ENCODE results near the gene MRC1. TPM values are rescaled to one million over a fixed set of nuclear protein-coding genes. Genes with fewer than 3 reads are reported as not detected.

MRC1 gene
- polyA plus RNA-seq, 1 donor (not counting 4 experiments of a cell fraction or from before 2014, with no cell fraction given), result 0.01 TPM

- H3K27me3 ChIP-seq (ENCODE audit: control insufficient read depth, extremely low read depth, insufficient read depth, low read length), result no peaks in the 10 kb centered on the region
- FAIRE-seq (no peak), DNase-seq (ENCODE audit: low read depth, low spot score) (no peak)
- no peak overlapping the region for H2AFZ ChIP-seq (ENCODE audit: control insufficient read depth, low read length)
- TF ChIP-seq EZH2 (IDR thresholded peaks at IDR 0.05; ENCODE audit: low read length), result no peak
- TF ChIP-seq CTCF (optimal IDR thresholded peaks at IDR 0.05 in 1 of 3, IDR thresholded peaks at IDR 0.05 in 1 of 3, conservative IDR thresholded peaks at IDR 0.05 in 1 of 3; ENCODE audit: extremely low read depth in 1 of 3, insufficient read depth in 2 of 3, low read length in 3 of 3), result no peak
- H3K79me2 ChIP-seq (ENCODE audit: control insufficient read depth, insufficient read depth, low read length), result no peaks in the 10 kb centered on the region
- no peaks in the 10 kb centered on the region for H3K9me1 ChIP-seq (ENCODE audit: control insufficient read depth, extremely low read depth, insufficient read depth, low read length)
- dilution Hi-C loops (cut with MboI; ENCODE audit: extremely low pct_ligation_motif_present, low sequenced_read_pairs), result no loop called here
- H3K9ac ChIP-seq (ENCODE audit: control insufficient read depth, extremely low read depth, insufficient read depth, low read length), result no peak overlapping the region
- H4K20me1 ChIP-seq (ENCODE audit: control insufficient read depth, extremely low read depth, insufficient read depth, low read length), result no peaks in the 10 kb centered on the region
- H3K4me3 ChIP-seq (ENCODE audit: control insufficient read depth in 2 of 3, extremely low read depth in 1 of 3, insufficient read depth in 2 of 3, low read depth in 1 of 3, low read length in 3 of 3), result no peak overlapping the region
- H3K27ac ChIP-seq (ENCODE audit: control insufficient read depth, insufficient read depth, low read length), result no peak overlapping the region
- no peaks in the 10 kb centered on the region for H3K9me3 ChIP-seq (ENCODE audit: control insufficient read depth, low read depth, low read length)
- no peaks in the 10 kb centered on the region for H3K4me1 ChIP-seq (ENCODE audit: control insufficient read depth, extremely low read depth, insufficient read depth, low read length)
- no peak overlapping the region for H3K4me2 ChIP-seq (ENCODE audit: control insufficient read depth, extremely low read depth, insufficient read depth, low read depth, low read length)
- no peaks in the 10 kb centered on the region for H3K36me3 ChIP-seq (ENCODE audit: control insufficient read depth in 2 of 2, extremely low read depth in 1 of 2, insufficient read depth in 2 of 2, low read length in 2 of 2)
Measured at GRCh38 chr10:17878896-17879295, 69.7 kb downstream of the MRC1 start.

- Histone ChIP-seq H3K27ac (ENCODE audit: control insufficient read depth, insufficient read depth, low read length) (no peak overlapping the region), H3K79me2 (ENCODE audit: control insufficient read depth, insufficient read depth, low read length) (no peaks in the 10 kb centered on the region), H3K4me3 (ENCODE audit: control insufficient read depth in 2 of 3, extremely low read depth in 1 of 3, insufficient read depth in 2 of 3, low read depth in 1 of 3, low read length in 3 of 3) (no peak overlapping the region), H3K9me3 (ENCODE audit: control insufficient read depth, low read depth, low read length) (no peaks in the 10 kb centered on the region), H4K20me1 (ENCODE audit: control insufficient read depth, extremely low read depth, insufficient read depth, low read length) (no peaks in the 10 kb centered on the region), H3K9ac (ENCODE audit: control insufficient read depth, extremely low read depth, insufficient read depth, low read length) (no peak overlapping the region), H3K9me1 (ENCODE audit: control insufficient read depth, extremely low read depth, insufficient read depth, low read length) (no peaks in the 10 kb centered on the region), H3K4me1 (ENCODE audit: control insufficient read depth, extremely low read depth, insufficient read depth, low read length) (no peaks in the 10 kb centered on the region), H3K36me3 (ENCODE audit: control insufficient read depth in 2 of 2, extremely low read depth in 1 of 2, insufficient read depth in 2 of 2, low read length in 2 of 2) (no peaks in the 10 kb centered on the region), H3K27me3 (ENCODE audit: control insufficient read depth, extremely low read depth, insufficient read depth, low read length) (no peaks in the 10 kb centered on the region), H3K4me2 (ENCODE audit: control insufficient read depth, extremely low read depth, insufficient read depth, low read depth, low read length) (no peak overlapping the region), H2AFZ (ENCODE audit: control insufficient read depth, low read length) (no peak overlapping the region)
- FAIRE-seq, result no peak
- DNase-seq (ENCODE audit: low read depth, low spot score), result no peak
- TF ChIP-seq CTCF (optimal IDR thresholded peaks at IDR 0.05 in 1 of 3, IDR thresholded peaks at IDR 0.05 in 1 of 3, conservative IDR thresholded peaks at IDR 0.05 in 1 of 3; ENCODE audit: extremely low read depth in 1 of 3, insufficient read depth in 2 of 3, low read length in 3 of 3), result no peak
- no peak for TF ChIP-seq EZH2 (IDR thresholded peaks at IDR 0.05; ENCODE audit: low read length)
- dilution Hi-C loops (cut with MboI; ENCODE audit: extremely low pct_ligation_motif_present, low sequenced_read_pairs), result no loop called here
Measured at GRCh38 chr10:17880601-17881000, 71.5 kb downstream of the MRC1 start.
